ENCODE results near the gene GRIN2A. TPM values are rescaled to one million over a fixed set of nuclear protein-coding genes. Genes with fewer than 3 reads are reported as not detected.
A peak's percentile ranks its signal among the peaks of the same experiment; 100 is the strongest.

GRIN2A gene
- polyA plus RNA-seq, 1 donor (not counting 4 experiments of a cell fraction or from before 2014, with no cell fraction given), result 0.01 TPM

DNA sequence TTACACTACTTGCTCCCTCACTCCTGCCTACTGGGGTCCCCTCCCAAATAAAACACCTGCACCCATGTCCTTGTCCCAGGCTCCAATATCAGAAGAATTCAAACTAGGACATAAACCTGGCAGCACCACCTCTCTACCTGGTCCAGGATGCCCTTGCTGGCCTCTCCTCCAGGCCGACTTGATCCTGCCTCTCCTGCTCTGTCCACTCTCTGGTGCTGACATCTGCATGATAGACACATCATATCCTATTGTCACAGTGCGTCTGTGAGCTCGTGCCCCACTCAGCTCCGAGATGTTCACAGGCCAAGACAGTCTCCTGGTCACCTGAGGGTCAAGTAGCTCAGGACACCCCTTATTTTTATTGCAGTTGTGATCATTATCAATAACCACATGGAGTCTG, 31.5 kb upstream of the GRIN2A start:
- H3K4me3 ChIP-seq (ENCODE audit: control insufficient read depth in 2 of 3, extremely low read depth in 1 of 3, insufficient read depth in 2 of 3, low read depth in 1 of 3, low read length in 3 of 3), result no peak overlapping the region
- TF ChIP-seq, protein P1, sequence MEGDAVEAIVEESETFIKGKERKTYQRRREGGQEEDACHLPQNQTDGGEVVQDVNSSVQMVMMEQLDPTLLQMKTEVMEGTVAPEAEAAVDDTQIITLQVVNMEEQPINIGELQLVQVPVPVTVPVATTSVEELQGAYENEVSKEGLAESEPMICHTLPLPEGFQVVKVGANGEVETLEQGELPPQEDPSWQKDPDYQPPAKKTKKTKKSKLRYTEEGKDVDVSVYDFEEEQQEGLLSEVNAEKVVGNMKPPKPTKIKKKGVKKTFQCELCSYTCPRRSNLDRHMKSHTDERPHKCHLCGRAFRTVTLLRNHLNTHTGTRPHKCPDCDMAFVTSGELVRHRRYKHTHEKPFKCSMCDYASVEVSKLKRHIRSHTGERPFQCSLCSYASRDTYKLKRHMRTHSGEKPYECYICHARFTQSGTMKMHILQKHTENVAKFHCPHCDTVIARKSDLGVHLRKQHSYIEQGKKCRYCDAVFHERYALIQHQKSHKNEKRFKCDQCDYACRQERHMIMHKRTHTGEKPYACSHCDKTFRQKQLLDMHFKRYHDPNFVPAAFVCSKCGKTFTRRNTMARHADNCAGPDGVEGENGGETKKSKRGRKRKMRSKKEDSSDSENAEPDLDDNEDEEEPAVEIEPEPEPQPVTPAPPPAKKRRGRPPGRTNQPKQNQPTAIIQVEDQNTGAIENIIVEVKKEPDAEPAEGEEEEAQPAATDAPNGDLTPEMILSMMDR (optimal IDR thresholded peaks at IDR 0.05 in 1 of 3, IDR thresholded peaks at IDR 0.05 in 1 of 3, conservative IDR thresholded peaks at IDR 0.05 in 1 of 3; ENCODE audit: extremely low read depth in 1 of 3, insufficient read depth in 2 of 3, low read length in 3 of 3), result no peak
- TF ChIP-seq EZH2 (IDR thresholded peaks at IDR 0.05; ENCODE audit: low read length), result no peak
- no peak overlapping the region for H3K27ac ChIP-seq (ENCODE audit: control insufficient read depth, insufficient read depth, low read length)
- H4K20me1 ChIP-seq (ENCODE audit: control insufficient read depth, extremely low read depth, insufficient read depth, low read length), result no peaks in the 10 kb centered on the region
- H3K4me1 ChIP-seq (ENCODE audit: control insufficient read depth, extremely low read depth, insufficient read depth, low read length), result peaks cover 5% of the 10 kb centered on the region
- no peaks in the 10 kb centered on the region for H3K36me3 ChIP-seq (ENCODE audit: control insufficient read depth in 2 of 2, extremely low read depth in 1 of 2, insufficient read depth in 2 of 2, low read length in 2 of 2)
- no peak overlapping the region for H2AFZ ChIP-seq (ENCODE audit: control insufficient read depth, low read length)
- no peak overlapping the region for H3K4me2 ChIP-seq (ENCODE audit: control insufficient read depth, extremely low read depth, insufficient read depth, low read depth, low read length)
- H3K27me3 ChIP-seq (ENCODE audit: control insufficient read depth, extremely low read depth, insufficient read depth, low read length), result peaks cover 5% of the 10 kb centered on the region
- FAIRE-seq, result no peak
- no peaks in the 10 kb centered on the region for H3K9me3 ChIP-seq (ENCODE audit: control insufficient read depth, low read depth, low read length)
- H3K9me1 ChIP-seq (ENCODE audit: control insufficient read depth, extremely low read depth, insufficient read depth, low read length), result no peaks in the 10 kb centered on the region
- no peak overlapping the region for H3K9ac ChIP-seq (ENCODE audit: control insufficient read depth, extremely low read depth, insufficient read depth, low read length)
- no peaks in the 10 kb centered on the region for H3K79me2 ChIP-seq (ENCODE audit: control insufficient read depth, insufficient read depth, low read length)
- no peak for DNase-seq (ENCODE audit: low read depth, low spot score)
- dilution Hi-C loops (cut with MboI; ENCODE audit: extremely low pct_ligation_motif_present, low sequenced_read_pairs), result no loop called here

DNA sequence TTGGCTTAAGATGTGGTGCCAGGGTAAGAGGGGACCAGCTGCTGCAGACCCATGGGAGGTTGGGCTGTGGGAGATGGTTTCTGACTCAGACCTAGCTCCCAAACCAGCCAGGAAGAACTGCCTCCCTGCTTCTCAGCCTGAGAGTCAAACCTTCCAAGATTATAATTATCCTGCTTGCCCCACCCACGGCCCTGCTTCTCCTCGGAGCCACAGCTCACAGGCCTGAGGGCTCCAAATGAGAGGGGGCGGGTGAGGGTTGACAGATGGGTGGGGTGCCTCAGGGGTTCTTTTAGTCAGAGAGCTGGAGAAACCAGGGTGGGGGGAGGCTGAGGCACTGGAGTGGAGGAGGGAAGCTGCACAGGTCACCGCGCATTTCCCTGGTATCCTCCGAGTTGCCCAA, 28.7 kb upstream of the GRIN2A start:
- no peak for DNase-seq (ENCODE audit: low read depth, low spot score)
- Histone ChIP-seq H3K9me3 (ENCODE audit: control insufficient read depth, low read depth, low read length) (peaks cover 2% of the 10 kb centered on the region), H3K27me3 (ENCODE audit: control insufficient read depth, extremely low read depth, insufficient read depth, low read length) (peaks cover 2% of the 10 kb centered on the region), H3K4me2 (ENCODE audit: control insufficient read depth, extremely low read depth, insufficient read depth, low read depth, low read length) (peak overlapping the region; percentile 41), H3K27ac (ENCODE audit: control insufficient read depth, insufficient read depth, low read length) (no peak overlapping the region), H2AFZ (ENCODE audit: control insufficient read depth, low read length) (peak overlapping the region; percentile 22), H3K36me3 (ENCODE audit: control insufficient read depth in 2 of 2, extremely low read depth in 1 of 2, insufficient read depth in 2 of 2, low read length in 2 of 2) (no peaks in the 10 kb centered on the region), H3K9ac (ENCODE audit: control insufficient read depth, extremely low read depth, insufficient read depth, low read length) (no peak overlapping the region), H4K20me1 (ENCODE audit: control insufficient read depth, extremely low read depth, insufficient read depth, low read length) (no peaks in the 10 kb centered on the region), H3K79me2 (ENCODE audit: control insufficient read depth, insufficient read depth, low read length) (no peaks in the 10 kb centered on the region), H3K4me3 (ENCODE audit: control insufficient read depth in 2 of 3, extremely low read depth in 1 of 3, insufficient read depth in 2 of 3, low read depth in 1 of 3, low read length in 3 of 3) (no peak overlapping the region), H3K9me1 (ENCODE audit: control insufficient read depth, extremely low read depth, insufficient read depth, low read length) (no peaks in the 10 kb centered on the region), H3K4me1 (ENCODE audit: control insufficient read depth, extremely low read depth, insufficient read depth, low read length) (peaks cover 7% of the 10 kb centered on the region)
- TF ChIP-seq, protein P1 (optimal IDR thresholded peaks at IDR 0.05 in 1 of 3, IDR thresholded peaks at IDR 0.05 in 1 of 3, conservative IDR thresholded peaks at IDR 0.05 in 1 of 3; ENCODE audit: extremely low read depth in 1 of 3, insufficient read depth in 2 of 3, low read length in 3 of 3), result no peak
- TF ChIP-seq EZH2 (IDR thresholded peaks at IDR 0.05; ENCODE audit: low read length), result no peak
- peak; percentile 43 for FAIRE-seq
- dilution Hi-C loops (cut with MboI; ENCODE audit: extremely low pct_ligation_motif_present, low sequenced_read_pairs), result no loop called here

All from keratinocyte (primary cell).